GM13976 (cell line): ENCODE data around the gene C11orf58.

Source experiments
- DNase-seq: peaks from one replicate; pipeline ENCODE4 v3.0.0; 2012; ENCODE audit warnings: low spot score
- in situ Hi-C: fragments of 300-500 bp; cut with MboI; formaldehyde crosslinking; loops from one replicate; pipeline ENCODE4 v1.12.0; 2022; ENCODE audit warnings: low sequenced_read_pairs, mixed read lengths, inconsistent platforms; ENCODE audit not compliant: unreplicated experiment
- TF ChIP-seq, protein P1 (sequence below): IDR thresholded peaks from 2 replicates; pipeline ENCODE4 v1.5.1; 2012; ENCODE audit warnings: borderline replicate concordance, mild to moderate bottlenecking; ENCODE audit not compliant: insufficient read depth; ENCODE audit errors: extremely low read depth, missing control alignments, control extremely low read depth

Gene C11orf58

DNA sequence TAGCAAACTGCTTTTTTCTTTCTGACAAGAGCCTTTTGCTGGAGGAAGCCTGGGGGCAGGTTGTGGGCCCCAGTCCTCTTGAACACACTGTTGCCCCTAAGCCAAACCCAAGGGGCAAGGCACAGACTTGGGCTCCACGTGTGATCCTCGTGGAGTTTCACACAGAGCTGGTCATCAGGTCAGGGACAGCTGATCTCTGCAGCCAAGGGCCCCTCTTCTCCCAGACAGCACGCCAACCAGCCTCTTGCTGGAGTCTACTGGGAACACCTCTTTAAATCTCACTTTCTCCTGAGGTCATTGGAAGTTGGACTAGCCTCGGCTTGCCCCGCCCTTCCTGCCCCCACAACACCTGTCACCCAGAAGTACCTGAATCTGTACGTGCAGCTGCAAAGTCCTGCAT is 39.8 kb downstream of the C11orf58 start:
- no peak for DNase-seq
- TF ChIP-seq, protein P1, sequence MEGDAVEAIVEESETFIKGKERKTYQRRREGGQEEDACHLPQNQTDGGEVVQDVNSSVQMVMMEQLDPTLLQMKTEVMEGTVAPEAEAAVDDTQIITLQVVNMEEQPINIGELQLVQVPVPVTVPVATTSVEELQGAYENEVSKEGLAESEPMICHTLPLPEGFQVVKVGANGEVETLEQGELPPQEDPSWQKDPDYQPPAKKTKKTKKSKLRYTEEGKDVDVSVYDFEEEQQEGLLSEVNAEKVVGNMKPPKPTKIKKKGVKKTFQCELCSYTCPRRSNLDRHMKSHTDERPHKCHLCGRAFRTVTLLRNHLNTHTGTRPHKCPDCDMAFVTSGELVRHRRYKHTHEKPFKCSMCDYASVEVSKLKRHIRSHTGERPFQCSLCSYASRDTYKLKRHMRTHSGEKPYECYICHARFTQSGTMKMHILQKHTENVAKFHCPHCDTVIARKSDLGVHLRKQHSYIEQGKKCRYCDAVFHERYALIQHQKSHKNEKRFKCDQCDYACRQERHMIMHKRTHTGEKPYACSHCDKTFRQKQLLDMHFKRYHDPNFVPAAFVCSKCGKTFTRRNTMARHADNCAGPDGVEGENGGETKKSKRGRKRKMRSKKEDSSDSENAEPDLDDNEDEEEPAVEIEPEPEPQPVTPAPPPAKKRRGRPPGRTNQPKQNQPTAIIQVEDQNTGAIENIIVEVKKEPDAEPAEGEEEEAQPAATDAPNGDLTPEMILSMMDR = no peak
- in situ Hi-C loops = no loop called here

DNA sequence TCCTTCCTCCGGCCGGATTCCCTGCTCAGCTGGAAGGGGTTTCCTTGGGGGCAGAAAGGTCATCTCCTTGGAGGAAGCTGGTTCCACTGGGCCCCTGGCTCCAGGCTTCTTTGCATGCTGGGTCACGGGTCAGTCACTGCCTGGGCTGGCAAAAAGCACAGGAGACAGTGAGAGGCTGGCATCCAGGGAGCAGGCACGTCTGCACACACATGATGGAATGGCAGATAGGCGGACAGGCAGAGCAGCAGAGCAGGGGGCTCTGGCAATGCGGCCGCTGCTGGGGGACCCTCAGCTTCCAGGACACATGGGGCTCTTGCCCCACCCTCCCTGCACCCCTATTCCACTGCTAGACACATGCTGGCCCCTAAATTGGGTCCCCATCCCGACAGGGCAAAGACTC is 40.4 kb downstream of the C11orf58 start:
- TF ChIP-seq, protein P1 = no peak
- in situ Hi-C loops = no loop called here
- no peak for DNase-seq

DNA sequence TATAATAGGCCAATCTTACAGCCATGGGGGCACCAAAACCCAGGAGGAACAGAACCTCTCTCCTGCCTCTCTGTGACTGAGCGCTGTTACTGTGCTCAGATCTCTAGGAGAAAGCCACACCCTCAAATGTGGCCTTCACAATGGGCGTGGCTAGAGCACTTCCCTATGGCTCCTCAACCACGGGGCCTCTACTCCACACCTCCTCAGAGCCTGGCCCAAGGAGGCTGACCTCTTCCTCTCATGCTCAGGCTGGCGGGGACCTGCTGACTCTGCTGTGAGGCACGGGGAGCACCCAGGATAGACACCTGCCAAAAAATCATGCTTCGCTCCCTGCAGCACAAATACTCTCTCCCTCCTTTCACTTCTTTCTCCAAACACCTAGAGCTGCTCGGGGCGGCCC is 41.0 kb downstream of the C11orf58 start:
- TF ChIP-seq, protein P1 = no peak
- DNase-seq = no peak
- in situ Hi-C loops = no loop called here

DNA sequence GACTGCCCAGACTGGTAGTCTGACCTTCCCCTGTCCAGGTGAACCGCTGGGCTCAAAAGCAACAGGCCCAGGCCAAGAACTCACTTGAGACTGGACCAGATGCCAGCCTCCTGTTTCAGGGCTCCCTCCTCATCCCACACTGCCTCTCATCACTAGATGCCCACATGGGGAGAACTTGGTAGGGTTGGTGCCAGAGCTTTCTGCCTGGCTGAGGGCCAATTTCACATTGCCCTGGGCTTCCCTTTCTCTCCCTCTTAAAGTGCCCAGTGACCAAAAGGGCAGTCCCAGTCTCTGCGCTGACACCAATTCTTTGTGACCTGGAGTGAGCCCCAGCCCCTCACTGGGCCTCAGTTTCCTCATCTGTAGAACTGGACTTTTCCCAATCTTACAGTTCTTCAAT is 41.7 kb downstream of the C11orf58 start:
- in situ Hi-C loops = loop anchor here (10.0 kb wide), 1 partner anchor 285 kb away; no protein-coding TSS in a partner anchor
- no peak for DNase-seq
- TF ChIP-seq, protein P1 = no peak

DNA sequence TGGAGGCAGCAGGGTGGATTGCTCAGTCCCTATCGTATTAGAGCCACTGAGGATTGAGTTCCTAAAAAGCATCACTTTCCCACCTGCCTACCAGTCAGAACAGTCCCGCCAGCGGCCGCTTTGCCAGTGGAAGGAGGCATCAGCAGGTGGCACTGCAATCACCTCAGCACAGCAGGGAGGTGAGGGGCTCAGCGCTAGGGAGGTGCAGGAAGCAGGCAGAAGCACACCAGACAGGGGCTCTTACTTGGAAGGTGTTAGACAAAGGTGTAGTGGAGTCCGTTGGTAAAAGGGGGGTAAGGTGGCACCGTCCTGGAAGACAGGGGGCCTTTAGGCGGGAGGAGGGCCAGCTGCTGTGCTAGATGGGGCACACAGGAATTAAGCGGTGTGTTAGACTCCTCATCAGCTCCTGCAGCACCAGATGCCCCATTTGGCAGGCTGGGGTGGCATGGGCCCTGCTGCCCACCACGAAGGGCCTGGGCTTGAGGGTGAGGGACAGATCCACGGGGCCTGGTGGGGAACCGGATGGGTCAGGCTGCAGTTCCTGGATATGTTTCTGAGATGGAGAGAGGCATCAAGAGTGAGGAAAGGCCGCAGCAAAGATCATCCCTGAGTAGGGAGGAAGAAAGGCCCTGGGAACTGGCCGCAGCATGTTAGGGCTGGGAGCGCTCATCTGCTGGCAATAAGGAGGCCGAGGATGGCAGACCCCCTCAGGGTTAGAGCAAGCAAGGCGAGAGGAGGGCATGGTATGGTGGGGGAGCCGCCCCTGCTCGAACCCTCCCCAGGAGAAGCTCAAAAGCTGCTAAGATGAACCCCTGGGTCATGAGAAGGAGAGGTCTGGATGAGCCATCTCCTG is 42.5 kb downstream of the C11orf58 start:
- TF ChIP-seq, protein P1 = no peak
- no peak for DNase-seq
- in situ Hi-C loops = loop anchor here (10.0 kb wide), 1 partner anchor 284 kb away; no protein-coding TSS in a partner anchor

DNA sequence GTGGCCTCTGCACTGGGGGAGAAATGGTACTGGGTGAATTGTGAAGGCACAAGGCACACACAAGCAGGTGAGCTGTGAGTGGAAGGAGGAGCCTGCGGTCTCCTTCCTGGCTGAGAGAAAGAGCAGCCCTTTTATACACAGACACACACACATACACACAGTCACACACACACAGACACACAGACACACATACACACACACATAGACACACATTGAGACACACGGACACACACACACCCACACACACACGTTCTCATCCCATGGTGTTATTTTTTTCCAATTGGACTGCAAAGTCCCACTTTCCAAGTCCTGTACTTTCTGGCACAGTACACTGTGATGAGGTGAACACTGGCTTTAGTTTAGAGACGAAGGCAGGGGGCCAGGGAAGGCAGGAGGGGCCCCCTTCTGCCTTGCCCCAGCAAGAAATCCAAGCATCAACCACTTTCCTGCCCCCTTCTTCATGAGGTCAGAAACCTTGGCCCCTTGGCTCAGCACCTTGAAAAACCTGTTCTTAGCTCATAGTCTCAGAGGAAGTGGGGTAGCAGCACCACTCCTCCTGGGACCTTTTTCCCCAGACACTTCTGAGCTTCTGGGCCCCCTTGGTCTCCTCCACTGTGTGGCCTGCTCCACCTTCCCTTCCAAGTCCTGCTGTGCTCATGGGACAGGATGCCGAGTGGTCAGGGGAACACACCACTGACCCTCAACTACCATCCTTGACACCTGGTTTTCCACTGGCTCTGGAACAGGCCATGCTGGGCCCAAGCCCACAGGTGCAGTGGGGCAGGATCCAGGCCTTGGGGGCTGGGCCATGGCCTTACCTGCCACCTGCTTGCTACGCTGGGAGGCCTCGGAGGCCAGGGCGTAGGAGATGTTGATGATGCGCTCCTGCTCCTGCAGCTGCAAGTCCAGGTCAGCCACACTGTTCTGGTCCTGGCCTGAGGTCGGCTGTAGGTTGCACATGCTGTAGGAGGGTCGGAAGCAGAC is 43.8 kb downstream of the C11orf58 start:
- in situ Hi-C loops = loop anchor here (10.0 kb wide), 1 partner anchor 283 kb away; no protein-coding TSS in a partner anchor
- TF ChIP-seq, protein P1 = no peak
- DNase-seq = no peak
